ENCODE results near the gene GGN.

GRCh38 chr19:38340927-38341326 is 46.9 kb downstream of the GGN start:
- TF ChIP-seq, protein P1, sequence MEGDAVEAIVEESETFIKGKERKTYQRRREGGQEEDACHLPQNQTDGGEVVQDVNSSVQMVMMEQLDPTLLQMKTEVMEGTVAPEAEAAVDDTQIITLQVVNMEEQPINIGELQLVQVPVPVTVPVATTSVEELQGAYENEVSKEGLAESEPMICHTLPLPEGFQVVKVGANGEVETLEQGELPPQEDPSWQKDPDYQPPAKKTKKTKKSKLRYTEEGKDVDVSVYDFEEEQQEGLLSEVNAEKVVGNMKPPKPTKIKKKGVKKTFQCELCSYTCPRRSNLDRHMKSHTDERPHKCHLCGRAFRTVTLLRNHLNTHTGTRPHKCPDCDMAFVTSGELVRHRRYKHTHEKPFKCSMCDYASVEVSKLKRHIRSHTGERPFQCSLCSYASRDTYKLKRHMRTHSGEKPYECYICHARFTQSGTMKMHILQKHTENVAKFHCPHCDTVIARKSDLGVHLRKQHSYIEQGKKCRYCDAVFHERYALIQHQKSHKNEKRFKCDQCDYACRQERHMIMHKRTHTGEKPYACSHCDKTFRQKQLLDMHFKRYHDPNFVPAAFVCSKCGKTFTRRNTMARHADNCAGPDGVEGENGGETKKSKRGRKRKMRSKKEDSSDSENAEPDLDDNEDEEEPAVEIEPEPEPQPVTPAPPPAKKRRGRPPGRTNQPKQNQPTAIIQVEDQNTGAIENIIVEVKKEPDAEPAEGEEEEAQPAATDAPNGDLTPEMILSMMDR (IDR thresholded peaks at IDR 0.05; ENCODE audit: insufficient read depth, low read depth, low read length) = no peak
- TF ChIP-seq EZH2 (IDR thresholded peaks at IDR 0.05; ENCODE audit: insufficient read depth, low read length) = no peak
